Measurements from ENCODE around the gene FMC1. TPM values are rescaled to one million over a fixed set of nuclear protein-coding genes. Genes with fewer than 3 reads are reported as not detected.

Gene FMC1
- polyA plus RNA-seq, 4 donors = 21.7 to 39.0 (median 28.2) TPM

DNA sequence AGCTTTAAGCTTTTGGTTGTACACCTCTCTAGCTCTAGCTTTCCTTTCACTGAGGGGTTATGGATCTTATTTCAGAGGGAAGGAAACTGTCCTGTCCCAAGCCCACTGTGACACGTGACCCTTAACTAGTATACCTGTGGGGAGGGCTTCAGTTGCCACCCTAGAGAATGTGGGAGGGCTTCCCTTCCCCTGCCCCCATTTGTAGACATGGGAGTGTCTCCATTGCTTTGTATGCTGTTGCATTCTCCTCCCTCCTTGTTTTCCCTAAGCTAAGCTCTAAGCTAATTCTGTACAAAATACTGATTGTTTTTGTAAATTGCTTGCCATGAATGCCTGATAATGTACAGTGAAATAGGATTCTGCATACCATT is 29.8 kb downstream of the FMC1 start:
- DNase-seq (ENCODE audit: low read depth in 4 of 4, low spot score in 3 of 4) = no peak

- DNase-seq (ENCODE audit: low read depth in 4 of 4, low spot score in 3 of 4) = no peak
Measured at GRCh38 chr7:139374246-139374645, 33.1 kb downstream of the FMC1 start.

GRCh38 chr7:139382439-139382838 is 41.3 kb downstream of the FMC1 start:
- no peak for DNase-seq (ENCODE audit: low read depth in 4 of 4, low spot score in 3 of 4)

DNA sequence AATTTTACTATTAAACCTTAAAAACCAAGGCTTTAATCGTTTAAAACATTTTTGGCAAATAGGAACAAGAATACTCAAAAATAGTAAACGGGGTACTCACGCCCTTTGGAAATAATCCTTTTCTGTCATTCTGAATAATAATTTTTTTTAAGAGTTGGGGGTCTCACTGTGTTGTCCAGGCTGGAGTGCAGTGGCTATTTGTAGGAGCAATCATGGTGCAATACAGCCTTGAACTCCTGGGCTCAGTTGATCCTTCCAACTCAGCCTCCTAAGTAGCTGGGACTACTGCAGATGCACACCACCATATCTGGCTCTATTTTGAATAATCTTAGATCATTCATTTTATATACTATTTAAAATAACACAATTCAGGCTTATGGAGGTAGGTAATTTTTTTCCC is 43.5 kb downstream of the FMC1 start:
- no peak for DNase-seq (ENCODE audit: low read depth in 4 of 4, low spot score in 3 of 4)

- no peak for DNase-seq (ENCODE audit: low read depth in 4 of 4, low spot score in 3 of 4)
Measured at GRCh38 chr7:139387594-139387993, 46.5 kb downstream of the FMC1 start.

DNA sequence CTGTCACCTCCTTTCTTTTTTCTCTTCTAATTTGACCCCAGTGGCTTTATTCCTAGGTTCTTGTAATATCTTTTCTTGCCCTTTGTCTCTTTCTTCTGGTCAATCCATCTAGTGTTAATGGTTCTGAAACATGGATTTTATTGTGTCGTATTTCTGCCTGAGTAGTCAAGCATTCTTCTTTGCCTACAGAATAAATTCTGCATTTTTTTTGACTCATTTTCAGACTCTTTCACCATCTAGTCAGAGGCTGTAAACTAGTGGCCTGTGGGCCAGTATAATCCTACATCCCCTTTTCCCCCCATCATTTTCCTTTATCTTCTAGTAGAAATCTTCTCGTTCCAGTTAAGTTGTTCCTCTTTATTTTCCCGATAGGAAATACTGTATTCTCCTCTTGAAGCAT is 48.0 kb downstream of the FMC1 start:
- no peak for DNase-seq (ENCODE audit: low read depth in 4 of 4, low spot score in 3 of 4)

- no peak for DNase-seq (ENCODE audit: low read depth in 4 of 4, low spot score in 3 of 4)
Measured at GRCh38 chr7:139389774-139390173, 48.6 kb downstream of the FMC1 start.

GRCh38 chr7:139393621-139394211 is 52.6 kb downstream of the FMC1 start:
- DNase-seq (ENCODE audit: low read depth in 4 of 4, low spot score in 3 of 4) = no peak

- DNase-seq (ENCODE audit: low read depth in 4 of 4, low spot score in 3 of 4) = no peak
Measured at GRCh38 chr7:139394540-139394939, 53.4 kb downstream of the FMC1 start.

Other genes with a start within 250 kb of the FMC1 start
- gene ZC3HAV1, start 231.6 kb upstream of the FMC1 start, polyA plus RNA-seq (ENCODE audit: insufficient read length in 4 of 4) = 10 to 100 TPM; 17.4 to 23.8 (median 19.8) TPM
- 10 to 100 TPM; 11.6 to 17.1 (median 12.5) TPM for gene UBN2, start 110.1 kb upstream of the FMC1 start, polyA plus RNA-seq (ENCODE audit: insufficient read length in 4 of 4)
- gene LUC7L2, start 18.6 kb downstream of the FMC1 start, polyA plus RNA-seq (ENCODE audit: insufficient read length in 4 of 4) = 100 to 1,000 TPM; 112 to 164 (median 141) TPM
- 1 to 10 TPM in 2 of 4 donors, under 1 TPM in 2; 0.79 to 1.3 (median 1.1) TPM for gene KLRG2, start 142.3 kb downstream of the FMC1 start, polyA plus RNA-seq (ENCODE audit: insufficient read length in 4 of 4)
- gene CLEC2L, start 182.3 kb downstream of the FMC1 start, polyA plus RNA-seq (ENCODE audit: insufficient read length in 4 of 4) = 1 to 10 TPM in 2 of 4 donors, under 1 TPM in 2; 0.66 to 1.7 (median 1.1) TPM